ENCODE measurements around the gene LRRC53.

The LRRC53 gene

GRCh38 chr1:74422421-74423292 lies 89.8 kb downstream of the LRRC53 start:
- no peak for TF ChIP-seq CTCF (IDR thresholded peaks at IDR 0.05; ENCODE audit: low read depth, low read length, missing control alignments)
- no peak for DNase-seq (ENCODE audit: low read depth)
- in situ Hi-C loops (cut with HindIII; ENCODE audit: low sequenced_read_pairs) = no loop called here

DNA sequence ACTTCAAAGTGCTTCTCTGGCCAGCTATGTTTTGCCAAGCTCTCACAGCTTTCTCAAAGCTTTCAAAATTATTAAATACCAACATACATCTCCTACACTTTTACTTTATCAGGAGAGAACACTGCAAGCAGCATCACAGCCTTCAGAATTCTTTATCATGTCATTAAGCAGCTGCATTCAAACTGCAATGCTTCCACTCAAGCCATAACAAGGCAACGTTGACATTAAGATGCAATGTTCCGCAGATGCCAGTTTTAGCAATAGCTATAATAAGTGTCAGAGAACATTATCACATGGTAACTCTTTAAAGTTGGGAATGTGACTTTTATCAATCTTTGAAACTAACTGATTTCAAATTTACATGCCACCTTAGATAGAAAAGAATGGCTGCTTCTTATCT lies 91.9 kb downstream of the LRRC53 start:
- no peak overlapping the region for H3K4me3 ChIP-seq (ENCODE audit: low read depth, low read length)
- in situ Hi-C loops (cut with HindIII; ENCODE audit: low sequenced_read_pairs) = no loop called here
- TF ChIP-seq CTCF (IDR thresholded peaks at IDR 0.05; ENCODE audit: low read depth, low read length, missing control alignments) = no peak
- no peak for DNase-seq (ENCODE audit: low read depth)

More at GRCh38 chr1:74422421-74423292, 89.8 kb downstream of the LRRC53 start:
- no peak overlapping the region for H3K4me3 ChIP-seq (ENCODE audit: low read depth, low read length)
